Measurements from ENCODE around the gene TAF11L13.
"Not testable (repeated sequence)": the region's sequence is repeated elsewhere in the genome, so short reads cannot be mapped to it uniquely, and the experiment has no call there.

Gene TAF11L13

GRCh38 chr5:17614872-17615605 lies 16.8 kb upstream of the TAF11L13 start:
- Histone ChIP-seq H3K27me3 (ENCODE audit: control insufficient read depth, insufficient read depth, low read length) (no peaks in the 10 kb centered on the region), H2AFZ (no peak overlapping the region), H3K27ac (no peak overlapping the region), H3K4me2 (ENCODE audit: low read length) (no peak overlapping the region), H3K36me3 (ENCODE audit: control insufficient read depth, insufficient read depth, low read length) (no peaks in the 10 kb centered on the region), H3K4me1 (no peaks in the 10 kb centered on the region), H3K9ac (no peak overlapping the region), H3K9me3 (ENCODE audit: control insufficient read depth, low read length) (no peaks in the 10 kb centered on the region), H3K4me3 (ENCODE audit: low read depth, low read length) (no peak overlapping the region), H3K79me2 (no peaks in the 10 kb centered on the region)
- TF ChIP-seq CTCF (IDR thresholded peaks at IDR 0.05), result no peak

- H3K27me3 ChIP-seq (ENCODE audit: control insufficient read depth, insufficient read depth, low read length), result no peaks in the 10 kb centered on the region
- no peaks in the 10 kb centered on the region for H3K9me3 ChIP-seq (ENCODE audit: control insufficient read depth, low read length)
- no peaks in the 10 kb centered on the region for H3K4me1 ChIP-seq
- H3K9ac ChIP-seq, result no peak overlapping the region
- no peak for TF ChIP-seq CTCF (IDR thresholded peaks at IDR 0.05)
- no peaks in the 10 kb centered on the region for H3K79me2 ChIP-seq
- H2AFZ ChIP-seq, result no peak overlapping the region
- H3K4me3 ChIP-seq (ENCODE audit: low read depth, low read length), result no peak overlapping the region
- no peak overlapping the region for H3K27ac ChIP-seq
- no peaks in the 10 kb centered on the region for H3K36me3 ChIP-seq (ENCODE audit: control insufficient read depth, insufficient read depth, low read length)
- no peak overlapping the region for H3K4me2 ChIP-seq (ENCODE audit: low read length)
These were observed 12.5 kb upstream of the TAF11L13 start for GRCh38 chr5:17619354-17619753.

- Histone ChIP-seq H3K4me2 (ENCODE audit: low read length) (no peak overlapping the region), H3K79me2 (no peaks in the 10 kb centered on the region), H3K9me3 (ENCODE audit: control insufficient read depth, low read length) (no peaks in the 10 kb centered on the region), H3K4me1 (no peaks in the 10 kb centered on the region), H2AFZ (no peak overlapping the region), H3K27me3 (ENCODE audit: control insufficient read depth, insufficient read depth, low read length) (no peaks in the 10 kb centered on the region), H3K9ac (no peak overlapping the region), H3K4me3 (ENCODE audit: low read depth, low read length) (no peak overlapping the region), H3K36me3 (ENCODE audit: control insufficient read depth, insufficient read depth, low read length) (no peaks in the 10 kb centered on the region), H3K27ac (no peak overlapping the region)
- no peak for TF ChIP-seq CTCF (IDR thresholded peaks at IDR 0.05)
These were observed 11.3 kb upstream of the TAF11L13 start for GRCh38 chr5:17620627-17621026.

GRCh38 chr5:17625686-17626085 lies 6.2 kb upstream of the TAF11L13 start:
- H3K9me3 ChIP-seq (ENCODE audit: control insufficient read depth, low read length), result no peaks in the 10 kb centered on the region
- no peak overlapping the region for H3K4me2 ChIP-seq (ENCODE audit: low read length)
- no peak overlapping the region for H3K9ac ChIP-seq
- no peak for TF ChIP-seq CTCF (IDR thresholded peaks at IDR 0.05)
- no peak overlapping the region for H2AFZ ChIP-seq
- H3K36me3 ChIP-seq (ENCODE audit: control insufficient read depth, insufficient read depth, low read length), result no peaks in the 10 kb centered on the region
- no peaks in the 10 kb centered on the region for H3K79me2 ChIP-seq
- no peaks in the 10 kb centered on the region for H3K4me1 ChIP-seq
- no peaks in the 10 kb centered on the region for H3K27me3 ChIP-seq (ENCODE audit: control insufficient read depth, insufficient read depth, low read length)
- H3K27ac ChIP-seq, result no peak overlapping the region
- H3K4me3 ChIP-seq (ENCODE audit: low read depth, low read length), result no peak overlapping the region

DNA sequence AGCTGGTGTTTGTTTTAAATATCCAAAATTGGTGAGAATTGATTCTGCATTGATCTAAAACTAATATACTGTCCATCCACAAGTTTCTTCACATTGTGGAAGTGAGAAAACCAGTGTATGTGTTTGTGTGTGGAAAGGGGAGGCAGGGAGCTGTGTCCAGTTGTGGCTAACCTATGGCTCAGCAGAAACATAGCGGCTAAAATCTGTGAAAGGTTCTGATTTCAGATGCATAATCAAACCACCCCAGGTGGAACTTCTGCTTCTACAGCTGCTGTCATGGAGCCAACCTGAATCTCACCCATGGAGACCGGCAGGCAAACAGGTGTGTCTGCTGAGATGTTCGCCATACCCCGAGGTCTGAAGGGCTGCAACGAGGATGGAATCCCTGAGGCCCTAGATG lies 2.3 kb downstream of the TAF11L13 start, which contains the start of gene TAF11L14:
Gene TAF11L14 (plus strand): TSS at position 301 of the 400 bp plus-strand sequence.
- no peak within 1 kb of the TSS for H3K4me3 ChIP-seq (ENCODE audit: low read depth, low read length)
- H3K27ac ChIP-seq, result no peak within 1 kb of the TSS
- no peak within 1 kb of the TSS for H2AFZ ChIP-seq
- no peaks in the 10 kb centered on the region for H3K27me3 ChIP-seq (ENCODE audit: control insufficient read depth, insufficient read depth, low read length)
- H3K4me2 ChIP-seq (ENCODE audit: low read length), result no peak within 1 kb of the TSS
- no peaks in the 10 kb centered on the region for H3K36me3 ChIP-seq (ENCODE audit: control insufficient read depth, insufficient read depth, low read length)
- H3K79me2 ChIP-seq, result no peaks in the 10 kb centered on the region
- H3K9me3 ChIP-seq (ENCODE audit: control insufficient read depth, low read length), result no peaks in the 10 kb centered on the region
- H3K4me1 ChIP-seq, result no peaks in the 10 kb centered on the region
- no peak within 1 kb of the TSS for H3K9ac ChIP-seq
- TF ChIP-seq CTCF (IDR thresholded peaks at IDR 0.05), result no peak

DNA sequence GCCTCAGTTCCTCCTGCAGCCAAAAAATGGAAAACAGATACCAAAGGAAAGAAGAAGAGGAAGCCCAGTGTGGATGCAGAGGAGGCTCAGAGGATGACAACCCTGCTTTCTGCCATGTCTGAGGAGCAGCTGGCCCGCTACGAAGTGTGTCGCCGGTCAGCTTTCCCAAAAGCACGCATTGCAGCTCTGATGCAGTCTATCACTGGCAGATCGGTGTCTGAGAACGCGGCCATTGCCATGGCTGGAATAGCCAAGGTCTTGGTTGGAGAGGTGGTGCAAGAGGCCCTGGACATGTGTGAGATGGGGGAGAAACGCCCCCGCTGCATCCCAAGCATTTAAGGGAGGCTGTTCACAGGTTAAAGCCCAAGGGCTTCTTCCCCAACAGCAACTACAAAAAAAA lies 17.3 kb downstream of the TAF11L13 start:
- not testable (repeated sequence) for H3K9me3 ChIP-seq (ENCODE audit: control insufficient read depth, low read length); H3K79me2 ChIP-seq; H3K4me1 ChIP-seq; H3K9ac ChIP-seq; H3K27ac ChIP-seq; H2AFZ ChIP-seq; H3K36me3 ChIP-seq (ENCODE audit: control insufficient read depth, insufficient read depth, low read length); H3K27me3 ChIP-seq (ENCODE audit: control insufficient read depth, insufficient read depth, low read length); H3K4me2 ChIP-seq (ENCODE audit: low read length); H3K4me3 ChIP-seq (ENCODE audit: low read depth, low read length)

- not testable (repeated sequence) for H3K27me3 ChIP-seq (ENCODE audit: control insufficient read depth, insufficient read depth, low read length); H3K4me2 ChIP-seq (ENCODE audit: low read length); H3K27ac ChIP-seq; H3K79me2 ChIP-seq; H3K4me3 ChIP-seq (ENCODE audit: low read depth, low read length); H3K36me3 ChIP-seq (ENCODE audit: control insufficient read depth, insufficient read depth, low read length); H2AFZ ChIP-seq; H3K4me1 ChIP-seq; H3K9me3 ChIP-seq (ENCODE audit: control insufficient read depth, low read length); H3K9ac ChIP-seq
These were observed 23.4 kb downstream of the TAF11L13 start for GRCh38 chr5:17655201-17655759.
